Nephron progenitor cell (in vitro differentiated cells): ENCODE data around the gene KCNA2.

Experiments used
- DNase-seq: peaks from one replicate; pipeline ENCODE4 v3.0.0; 2021
- H3K27ac Mint-ChIP-seq: 2 replicates; pipeline ENCODE4 v1.8.0; 2021; ENCODE audit warnings: mild to moderate bottlenecking, moderate library complexity, mixed read lengths
- H3K27me3 Mint-ChIP-seq: 2 replicates; pipeline ENCODE4 v1.8.0; 2021; ENCODE audit warnings: mild to moderate bottlenecking, low read depth, mixed read lengths; ENCODE audit not compliant: poor library complexity
- H3K36me3 Mint-ChIP-seq: 2 replicates; pipeline ENCODE4 v1.8.0; 2021; ENCODE audit warnings: low read depth, mixed read lengths
- H3K4me1 Mint-ChIP-seq: 2 replicates; pipeline ENCODE4 v1.8.0; 2021; ENCODE audit warnings: mixed read lengths
- H3K4me3 Mint-ChIP-seq: 2 replicates; pipeline ENCODE4 v1.8.0; 2021; ENCODE audit warnings: mild to moderate bottlenecking, moderate library complexity, mixed read lengths
- H3K9me3 Mint-ChIP-seq: 2 replicates; pipeline ENCODE4 v1.8.0; 2021; ENCODE audit warnings: mild to moderate bottlenecking, moderate library complexity, mixed read lengths
- CTCF ChIP-seq: fragments of 200-600 bp; sonication (generic); IDR thresholded peaks from 2 replicates; pipeline ENCODE4 v1.5.0; 2021; ENCODE audit warnings: antibody characterized with exemption

The KCNA2 gene

GRCh38 chr1:110636149-110636935 lies 30.2 kb upstream of the KCNA2 start:
- no peak overlapping the region for H3K27ac Mint-ChIP-seq
- no peak for TF ChIP-seq CTCF
- H3K27me3 Mint-ChIP-seq, result peaks cover 40% of the 10 kb centered on the region
- no peaks in the 10 kb centered on the region for H3K9me3 Mint-ChIP-seq
- DNase-seq, result no peak
- no peak overlapping the region for H3K4me3 Mint-ChIP-seq
- no peaks in the 10 kb centered on the region for H3K4me1 Mint-ChIP-seq
- no peaks in the 10 kb centered on the region for H3K36me3 Mint-ChIP-seq

DNA sequence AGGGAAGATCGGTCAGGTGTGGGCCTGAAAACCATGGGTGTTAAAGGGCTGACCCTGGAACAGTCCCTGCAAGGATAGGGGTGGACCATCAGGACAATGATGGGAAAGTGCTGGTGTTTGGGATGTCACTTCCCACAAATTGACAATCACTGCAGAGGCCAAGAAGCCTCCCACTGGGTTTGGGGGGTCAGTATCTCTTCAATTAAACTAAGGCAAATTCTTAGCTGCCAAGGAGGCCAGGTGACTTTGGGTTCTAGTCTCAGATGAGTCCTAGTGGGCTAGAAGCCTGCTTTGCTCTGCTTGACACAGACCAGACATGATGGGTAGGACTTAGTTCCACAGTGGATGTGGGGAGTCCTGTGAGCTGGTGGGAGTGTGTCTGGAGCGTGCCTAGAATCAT lies 29.3 kb upstream of the KCNA2 start:
- DNase-seq, result no peak
- Mint-ChIP-seq H3K27me3 (peaks cover 39% of the 10 kb centered on the region), H3K27ac (no peak overlapping the region), H3K4me3 (no peak overlapping the region), H3K36me3 (no peaks in the 10 kb centered on the region), H3K9me3 (no peaks in the 10 kb centered on the region), H3K4me1 (no peaks in the 10 kb centered on the region)
- TF ChIP-seq CTCF, result no peak

DNA sequence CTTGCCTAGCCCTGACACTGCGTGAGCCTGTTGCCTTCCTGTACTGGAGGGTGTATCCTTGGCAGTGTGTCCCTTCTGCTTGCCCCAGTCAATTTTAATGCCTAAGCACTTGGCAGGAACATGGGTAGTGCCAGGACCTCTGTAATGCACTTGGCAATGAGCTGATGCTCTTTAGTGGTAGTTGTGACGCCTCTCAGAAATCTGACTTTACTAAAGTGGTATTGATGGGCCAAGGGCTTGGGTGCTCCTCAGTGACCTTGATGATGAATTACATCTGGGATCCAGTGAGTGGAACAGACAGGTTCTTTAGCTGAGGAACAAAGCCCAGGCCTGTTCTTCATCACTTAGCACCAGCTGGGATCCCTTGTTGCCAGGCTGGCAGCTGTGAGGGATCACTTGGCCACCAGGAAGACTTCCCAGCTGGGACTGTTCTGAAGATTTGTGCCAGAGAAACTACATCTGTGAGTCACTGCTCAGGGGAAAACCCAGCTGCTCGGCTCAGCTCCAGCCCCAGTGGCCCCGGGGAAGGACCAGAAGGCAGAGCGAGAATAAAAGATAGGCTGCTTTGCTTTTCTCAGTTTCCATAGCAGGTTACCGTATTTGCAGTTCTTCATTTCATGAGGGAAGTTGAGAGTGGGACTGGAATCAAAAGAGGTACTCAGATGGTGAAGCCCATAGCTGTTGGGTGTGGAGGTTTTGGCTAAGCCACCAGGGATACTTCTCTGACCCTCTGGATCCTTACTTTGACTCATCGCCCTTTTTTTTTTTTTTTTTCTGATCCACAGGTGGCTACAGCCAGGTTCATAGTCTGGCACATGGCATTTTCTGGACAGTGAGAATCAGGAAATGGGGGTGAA lies 28.5 kb upstream of the KCNA2 start:
- Mint-ChIP-seq H3K9me3 (no peaks in the 10 kb centered on the region), H3K27me3 (peaks cover 35% of the 10 kb centered on the region), H3K4me3 (no peak overlapping the region), H3K27ac (no peak overlapping the region), H3K4me1 (no peaks in the 10 kb centered on the region), H3K36me3 (no peaks in the 10 kb centered on the region)
- no peak for TF ChIP-seq CTCF
- DNase-seq, result no peak

DNA sequence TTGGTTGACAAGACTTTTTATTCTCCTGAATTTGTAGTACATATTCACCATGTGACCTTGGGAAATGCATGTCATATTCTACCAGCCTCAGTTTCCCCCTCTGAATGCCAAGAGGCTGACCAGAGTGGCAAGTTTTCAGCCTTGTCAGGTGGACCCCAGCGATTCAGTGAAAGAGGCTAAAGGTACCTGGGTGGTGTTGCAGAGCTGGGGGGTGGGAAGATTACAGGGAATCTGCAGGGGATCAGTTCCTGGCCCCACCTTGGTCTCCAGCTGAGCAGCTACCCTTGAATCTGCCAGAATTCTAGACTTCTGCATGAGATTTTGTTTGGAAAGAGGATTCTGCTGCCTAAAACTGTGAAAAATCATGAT lies 27.9 kb upstream of the KCNA2 start:
- H3K9me3 Mint-ChIP-seq, result no peaks in the 10 kb centered on the region
- TF ChIP-seq CTCF, result no peak
- DNase-seq, result no peak
- H3K4me3 Mint-ChIP-seq, result no peak overlapping the region
- H3K36me3 Mint-ChIP-seq, result no peaks in the 10 kb centered on the region
- H3K4me1 Mint-ChIP-seq, result no peaks in the 10 kb centered on the region
- peaks cover 35% of the 10 kb centered on the region for H3K27me3 Mint-ChIP-seq
- no peak overlapping the region for H3K27ac Mint-ChIP-seq

GRCh38 chr1:110633646-110634030 lies 27.5 kb upstream of the KCNA2 start:
- no peak for DNase-seq
- TF ChIP-seq CTCF, result no peak
- Mint-ChIP-seq H3K27ac (no peak overlapping the region), H3K36me3 (no peaks in the 10 kb centered on the region), H3K27me3 (peaks cover 35% of the 10 kb centered on the region), H3K4me1 (no peaks in the 10 kb centered on the region), H3K9me3 (no peaks in the 10 kb centered on the region), H3K4me3 (no peak overlapping the region)
